B cell (primary cell): ENCODE measurements around the gene TMPRSS11D. TPM values are rescaled to one million over a fixed set of nuclear protein-coding genes. Genes with fewer than 3 reads are reported as not detected.

Source experiments
- ATAC-seq: fragments of 200-7000 bp; cut with Tn5 transposase; one replicate; pipeline ENCODE4 v1.10.0; 2021; ENCODE audit warnings: low read depth, mild to moderate bottlenecking, moderate number of reproducible peaks, moderate library complexity
- CTCF ChIA-PET: fragments of 350-600 bp; sonication (Branson Sonifier 250); formaldehyde crosslinking; loops from one replicate; lab custom pipeline; 2021; ENCODE audit warnings: antibody characterized with exemption, inconsistent platforms; lab: Charles Lee
- POLR2A ChIA-PET: fragments of 350-600 bp; sonication (Branson Sonifier 250); formaldehyde crosslinking; loops from one replicate; lab custom pipeline; 2021; ENCODE audit warnings: antibody characterized with exemption; lab: Charles Lee
- DNase-seq: peaks from one replicate; pipeline ENCODE4 v3.0.0; 2013
- H2AFZ ChIP-seq: 2 replicates; pipeline ENCODE4 v1.6.1; 2012; ENCODE audit warnings: mild to moderate bottlenecking, low read depth, low read length; ENCODE audit not compliant: insufficient read depth, poor library complexity, severe bottlenecking
- H3K27ac ChIP-seq, 2 donors: 1 replicate in 1 of 2; 2 replicates in 1 of 2; pipeline ENCODE4 v1.5.1; 2012 to 2013; ENCODE audit warnings: low read length in 2 of 2, mild to moderate bottlenecking in 2 of 2, moderate library complexity in 1 of 2
- H3K27me3 ChIP-seq, 4 experiments: fragments of 200-600 bp in 1 of 4; sonication (generic) in 1 of 4; replicated peaks in 1 of 4; 1 replicate in 2 of 4; 2 replicates in 2 of 4; pipeline versions ENCODE4 v1.6.1 to v1.7.0; 2013 to 2016; ENCODE audit warnings: low read length in 3 of 4, mild to moderate bottlenecking in 2 of 4, mixed read lengths in 1 of 4, moderate library complexity in 1 of 4; ENCODE audit not compliant: insufficient read depth in 4 of 4, control insufficient read depth in 3 of 4; ENCODE audit errors: control extremely low read depth in 1 of 4
- H3K36me3 ChIP-seq, 2 experiments: replicated peaks in 1 of 2; 1 replicate in 1 of 2; 2 replicates in 1 of 2; pipeline versions ENCODE4 v1.6.1 to v1.7.1; 2013; ENCODE audit warnings: low read length in 1 of 2; ENCODE audit not compliant: insufficient read depth in 2 of 2, control insufficient read depth in 1 of 2; ENCODE audit errors: control extremely low read depth in 1 of 2, extremely low read depth in 1 of 2
- H3K4me1 ChIP-seq, 2 donors: fragments of 200-600 bp in 1 of 2; sonication (generic) in 1 of 2; 1 replicate in 1 of 2; 2 replicates in 1 of 2; pipeline versions ENCODE4 v1.5.1 to v1.6.1; 2013 to 2017; ENCODE audit warnings: low read length in 2 of 2; ENCODE audit not compliant: control insufficient read depth in 2 of 2, insufficient read depth in 2 of 2
- H3K4me2 ChIP-seq: replicated peaks from 2 replicates; pipeline ENCODE3; 2012; ENCODE audit warnings: mild to moderate bottlenecking, low read depth, low read length; ENCODE audit not compliant: poor library complexity, severe bottlenecking
- H3K4me3 ChIP-seq, 5 experiments: fragments of 200-600 bp in 1 of 5; sonication (generic) in 1 of 5; 1 replicate in 3 of 5; 2 replicates in 2 of 5; pipeline versions ENCODE4 v1.5.1 to v1.7.0; 2011 to 2016; ENCODE audit warnings: low read length in 4 of 5, mild to moderate bottlenecking in 4 of 5, low read depth in 2 of 5, control low read depth in 1 of 5, moderate library complexity in 1 of 5; ENCODE audit not compliant: insufficient read depth in 1 of 5; ENCODE audit errors: control extremely low read depth in 1 of 5, extremely low read depth in 1 of 5
- H3K79me2 ChIP-seq: fragments of 200-600 bp; sonication (generic); one replicate; pipeline ENCODE4 v1.6.0; 2016; ENCODE audit warnings: low read length; ENCODE audit not compliant: control insufficient read depth, insufficient read depth
- H3K9ac ChIP-seq: fragments of 200-600 bp; sonication (generic); 2 replicates; pipeline ENCODE4 v1.6.1; 2017; ENCODE audit warnings: mild to moderate bottlenecking, low read length, moderate library complexity
- H3K9me3 ChIP-seq, 3 donors: one replicate each; pipeline versions ENCODE4 v1.6.1 to v1.7.1; 2013; ENCODE audit warnings: low read length in 2 of 3; ENCODE audit not compliant: control insufficient read depth in 2 of 3, insufficient read depth in 1 of 3; ENCODE audit errors: control extremely low read depth in 1 of 3
- H4K20me1 ChIP-seq: 2 replicates; pipeline ENCODE4 v1.6.0; 2012; ENCODE audit warnings: mild to moderate bottlenecking, low read length; ENCODE audit not compliant: insufficient read depth, control insufficient read depth, poor library complexity, severe bottlenecking
- H3K27ac Mint-ChIP-seq: one replicate; pipeline ENCODE4 v1.8.0; 2021; ENCODE audit warnings: mixed read lengths
- H3K27me3 Mint-ChIP-seq: one replicate; pipeline ENCODE4 v1.8.0; 2021; ENCODE audit warnings: mixed read lengths
- H3K4me1 Mint-ChIP-seq: one replicate; pipeline ENCODE4 v1.8.0; 2021; ENCODE audit warnings: mixed read lengths
- H3K4me3 Mint-ChIP-seq: one replicate; pipeline ENCODE4 v1.8.0; 2021; ENCODE audit warnings: mixed read lengths
- H3K9me3 Mint-ChIP-seq: one replicate; pipeline ENCODE4 v1.8.0; 2022; ENCODE audit warnings: mixed read lengths; ENCODE audit not compliant: insufficient read depth
- EZH2 ChIP-seq: IDR thresholded peaks from 2 replicates; pipeline ENCODE4 v1.6.1; 2012; ENCODE audit warnings: borderline replicate concordance, low read depth, mild to moderate bottlenecking, moderate library complexity, low read length; ENCODE audit not compliant: insufficient read depth, poor library complexity, severe bottlenecking
- WGBS: methylation state at CpG from one replicate; pipeline ENCODE4 v1.1.5; 2013; ENCODE audit warnings: missing lambda C conversion rate; ENCODE audit not compliant: insufficient coverage; 5-methylcytosine and 5-hydroxymethylcytosine counted together
- intact Hi-C: fragments of 100-400 bp; cut with micrococcal nuclease; formaldehyde crosslinking; loops from one replicate; pipeline ENCODE4 v1.10.0; 2022
- polyA plus RNA-seq: library from polyadenylated mRNA; depleted of rRNA; stranded (reverse); fragments of >200 nt; gene quantifications from 2 replicates; pipeline ENCODE4 v1.2.3, GENCODE V29; 2012
- total RNA-seq, 2 donors: library from RNA; stranded (reverse); fragments of 120-200 nt in 1 of 2; gene quantifications; 1 replicate in 1 of 2; 2 replicates in 1 of 2; pipeline versions ENCODE4 v1.2.3 to v1.2.4, GENCODE V29; 2013 to 2022
- TF ChIP-seq, protein P1 (sequence below): fragments of 200-600 bp; IDR thresholded peaks from one replicate; pipeline ENCODE4 v1.8.0; 2022; ENCODE audit warnings: antibody characterized with exemption, mild to moderate bottlenecking

Gene TMPRSS11D
- total and polyA plus RNA-seq, 2 donors (not counting 1 experiment from before 2014, with no cell fraction given), result not detected

DNA sequence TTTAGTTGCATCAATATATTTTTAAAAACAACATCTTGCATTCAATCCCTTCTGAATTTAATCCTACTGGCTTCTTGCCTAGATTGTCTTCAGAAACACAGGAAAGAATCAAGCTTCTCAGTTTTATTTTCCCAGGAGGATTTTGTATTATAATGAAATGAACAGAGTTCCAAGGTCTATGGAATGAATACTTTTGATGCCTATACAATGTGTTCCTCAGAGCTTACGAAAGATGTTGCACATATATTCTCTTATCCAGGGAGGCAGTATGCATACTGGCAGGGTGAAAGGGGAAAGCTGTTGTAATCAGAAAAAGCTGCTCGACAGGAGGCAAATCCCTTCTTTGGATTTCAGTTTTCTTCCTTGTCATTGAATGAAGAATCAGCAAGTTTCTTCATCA, 8.8 kb downstream of the TMPRSS11D start:
- intact Hi-C loops, result no loop called here
- H3K36me3 ChIP-seq, result no peaks in the 10 kb centered on the region
- no peak overlapping the region for H3K4me3 Mint-ChIP-seq
- ATAC-seq (no peak), DNase-seq (no peak)
- TF ChIP-seq, protein P1, sequence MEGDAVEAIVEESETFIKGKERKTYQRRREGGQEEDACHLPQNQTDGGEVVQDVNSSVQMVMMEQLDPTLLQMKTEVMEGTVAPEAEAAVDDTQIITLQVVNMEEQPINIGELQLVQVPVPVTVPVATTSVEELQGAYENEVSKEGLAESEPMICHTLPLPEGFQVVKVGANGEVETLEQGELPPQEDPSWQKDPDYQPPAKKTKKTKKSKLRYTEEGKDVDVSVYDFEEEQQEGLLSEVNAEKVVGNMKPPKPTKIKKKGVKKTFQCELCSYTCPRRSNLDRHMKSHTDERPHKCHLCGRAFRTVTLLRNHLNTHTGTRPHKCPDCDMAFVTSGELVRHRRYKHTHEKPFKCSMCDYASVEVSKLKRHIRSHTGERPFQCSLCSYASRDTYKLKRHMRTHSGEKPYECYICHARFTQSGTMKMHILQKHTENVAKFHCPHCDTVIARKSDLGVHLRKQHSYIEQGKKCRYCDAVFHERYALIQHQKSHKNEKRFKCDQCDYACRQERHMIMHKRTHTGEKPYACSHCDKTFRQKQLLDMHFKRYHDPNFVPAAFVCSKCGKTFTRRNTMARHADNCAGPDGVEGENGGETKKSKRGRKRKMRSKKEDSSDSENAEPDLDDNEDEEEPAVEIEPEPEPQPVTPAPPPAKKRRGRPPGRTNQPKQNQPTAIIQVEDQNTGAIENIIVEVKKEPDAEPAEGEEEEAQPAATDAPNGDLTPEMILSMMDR, result no peak
- no peak for TF ChIP-seq EZH2
- H2AFZ ChIP-seq, result no peak overlapping the region
- H3K27ac ChIP-seq, result no peak overlapping the region
- H3K4me3 ChIP-seq, result no peak overlapping the region
- CTCF ChIA-PET, result no interaction called here
- H3K79me2 ChIP-seq, result no peaks in the 10 kb centered on the region
- no peaks in the 10 kb centered on the region for H4K20me1 ChIP-seq
- H3K27me3 Mint-ChIP-seq, result no peaks in the 10 kb centered on the region
- H3K27ac Mint-ChIP-seq, result no peak overlapping the region
- no peaks in the 10 kb centered on the region for H3K27me3 ChIP-seq
- WGBS, result no CpG with 5 or more reads among the region's 2 CpGs
- POLR2A ChIA-PET, result no interaction called here
- no peaks in the 10 kb centered on the region for H3K4me1 Mint-ChIP-seq
- H3K9me3 Mint-ChIP-seq, result no peaks in the 10 kb centered on the region
- no peak overlapping the region for H3K9ac ChIP-seq
- H3K4me1 ChIP-seq, result no peaks in the 10 kb centered on the region
- no peak overlapping the region for H3K4me2 ChIP-seq
- no peaks in the 10 kb centered on the region for H3K9me3 ChIP-seq

GRCh38 chr4:67873116-67873515, 10.7 kb downstream of the TMPRSS11D start:
- Mint-ChIP-seq H3K4me3 (no peak overlapping the region), H3K27ac (no peak overlapping the region), H3K9me3 (no peaks in the 10 kb centered on the region), H3K27me3 (no peaks in the 10 kb centered on the region), H3K4me1 (no peaks in the 10 kb centered on the region)
- Histone ChIP-seq H3K36me3 (no peaks in the 10 kb centered on the region), H3K9ac (no peak overlapping the region), H3K4me3 (no peak overlapping the region), H3K4me2 (no peak overlapping the region), H3K27me3 (no peaks in the 10 kb centered on the region), H3K27ac (no peak overlapping the region), H2AFZ (no peak overlapping the region), H4K20me1 (no peaks in the 10 kb centered on the region), H3K79me2 (no peaks in the 10 kb centered on the region), H3K4me1 (no peaks in the 10 kb centered on the region), H3K9me3 (no peaks in the 10 kb centered on the region)
- POLR2A ChIA-PET, result no interaction called here
- 86% methylated on average over 1 of the region's 1 CpG for whole genome bisulfite sequencing
- intact Hi-C loops, result no loop called here
- ATAC-seq (no peak), DNase-seq (no peak)
- TF ChIP-seq, protein P1, result no peak
- TF ChIP-seq EZH2, result no peak
- CTCF ChIA-PET, result no interaction called here
